HG02678 (cell line): ENCODE measurements around the gene ERP27.

Source experiments
- ATAC-seq: cut with Tn5 transposase; IDR thresholded peaks from one replicate; pipeline ENCODE4 v1.9.1; 2021; ENCODE audit warnings: mild to moderate bottlenecking, moderate library complexity; ENCODE audit not compliant: unreplicated experiment

The ERP27 gene

GRCh38 chr12:14959916-14960496 is 21.7 kb upstream of the ERP27 start:
- ATAC-seq, result no peak

- no peak for ATAC-seq
Measured at GRCh38 chr12:14959463-14959862, 21.1 kb upstream of the ERP27 start.

GRCh38 chr12:14959126-14959440 is 20.7 kb upstream of the ERP27 start:
- no peak for ATAC-seq

DNA sequence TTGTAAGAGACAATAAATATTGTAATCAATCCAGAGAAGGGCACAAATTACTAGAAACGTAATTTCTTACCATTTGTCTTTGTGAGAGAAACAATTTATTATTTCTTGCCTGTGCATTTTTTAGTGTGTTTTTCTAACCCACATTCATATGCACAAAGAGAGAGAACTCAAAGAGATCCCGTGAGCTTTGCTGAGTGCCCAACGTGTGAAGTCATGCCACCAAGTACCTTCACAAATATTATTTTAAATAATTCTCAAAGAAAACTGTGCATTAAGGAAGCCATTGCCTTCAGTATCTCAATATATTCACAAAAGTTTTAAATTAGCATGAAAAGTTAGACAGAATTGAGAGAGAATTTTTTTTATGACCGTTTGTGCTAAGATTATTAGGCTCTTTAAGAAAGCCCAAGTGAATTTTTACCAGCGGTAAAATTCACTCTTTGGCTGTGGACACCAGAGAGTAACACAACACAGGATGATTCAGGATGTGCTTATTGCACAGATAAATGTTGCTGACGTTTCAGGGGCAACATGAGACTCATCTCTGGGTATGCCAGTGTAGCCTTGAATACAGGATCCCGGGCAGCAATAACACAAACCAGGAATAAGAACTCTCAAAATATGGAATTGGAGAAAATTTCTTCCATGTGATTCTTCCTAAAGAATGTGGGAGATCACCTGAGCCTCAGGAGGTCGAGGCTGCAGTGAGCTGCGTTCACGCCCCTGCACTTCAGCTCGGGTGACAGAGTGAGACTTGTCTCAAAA is 20.2 kb upstream of the ERP27 start:
- ATAC-seq, result no peak

DNA sequence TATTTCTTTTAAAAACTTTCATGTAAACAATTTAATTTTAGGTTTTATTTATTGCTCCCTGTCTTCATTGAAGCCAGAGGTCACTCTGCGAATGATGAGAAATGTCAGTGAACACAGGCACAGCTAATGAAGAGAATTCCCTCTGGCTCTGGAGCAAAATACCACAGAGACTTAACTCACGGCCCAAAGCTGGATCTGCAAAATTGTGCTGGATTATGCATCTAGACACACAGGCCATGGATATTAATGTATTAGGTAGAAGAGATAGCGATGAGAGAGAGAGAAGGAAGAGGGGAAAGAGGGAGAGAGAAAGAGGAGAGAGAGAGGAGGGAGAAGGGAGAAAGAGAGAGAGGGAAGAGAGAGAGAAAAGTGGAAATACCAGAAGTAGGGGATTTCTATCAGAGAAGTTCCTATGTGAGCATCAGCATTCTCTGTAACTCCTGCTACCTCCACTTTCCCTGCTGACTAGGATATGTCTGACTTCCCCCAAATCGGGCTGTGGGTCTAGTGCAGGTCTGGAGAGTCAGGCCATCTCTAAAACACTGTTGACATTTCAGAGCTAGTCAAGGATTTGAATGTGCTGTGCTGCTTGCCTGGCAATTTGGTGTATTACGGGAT is 19.3 kb upstream of the ERP27 start:
- ATAC-seq, result no peak

DNA sequence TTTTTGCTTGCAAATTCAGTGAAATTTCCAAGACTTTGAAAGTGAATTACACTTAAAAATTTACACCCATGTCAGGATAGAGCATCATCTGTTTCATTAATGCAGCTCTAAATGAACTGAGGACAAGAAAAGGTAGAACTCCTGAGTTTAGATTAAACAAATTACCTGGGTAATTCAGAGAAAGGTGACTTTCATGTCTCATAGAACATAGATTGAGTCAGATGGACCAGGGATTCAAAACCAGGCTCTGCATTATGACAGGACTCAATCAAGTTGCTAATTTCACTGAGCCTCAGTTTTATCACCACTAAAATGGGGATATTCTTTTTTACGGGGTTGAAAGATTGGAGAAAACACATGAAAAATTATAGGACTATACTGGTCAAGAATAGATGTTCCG is 18.6 kb upstream of the ERP27 start:
- ATAC-seq, result no peak

GRCh38 chr12:14956024-14956891 is 17.9 kb upstream of the ERP27 start:
- peak; percentile 37 for ATAC-seq

- ATAC-seq, result no peak
Measured at GRCh38 chr12:14954269-14954668, 15.9 kb upstream of the ERP27 start.

DNA sequence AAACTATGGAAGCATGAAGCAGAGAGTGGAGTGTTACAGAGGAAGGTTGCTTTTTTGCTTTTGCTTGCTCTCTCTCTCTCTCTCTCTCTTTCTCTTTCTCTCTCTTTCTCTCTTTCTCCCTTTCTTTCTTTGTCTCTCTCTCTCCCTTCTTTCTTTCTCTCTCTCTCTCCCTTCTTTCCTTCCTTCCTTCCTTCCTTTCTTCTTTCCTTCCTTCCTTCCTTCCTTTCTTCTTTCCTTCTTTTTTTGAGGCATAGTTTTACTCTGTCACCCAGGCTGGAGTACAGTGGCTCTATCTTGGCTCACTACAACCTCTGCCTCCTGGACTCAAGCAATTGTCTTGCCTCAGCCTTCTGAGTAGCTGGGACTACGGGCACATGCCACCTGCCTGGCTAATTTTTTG is 15.4 kb upstream of the ERP27 start:
- no peak for ATAC-seq

DNA sequence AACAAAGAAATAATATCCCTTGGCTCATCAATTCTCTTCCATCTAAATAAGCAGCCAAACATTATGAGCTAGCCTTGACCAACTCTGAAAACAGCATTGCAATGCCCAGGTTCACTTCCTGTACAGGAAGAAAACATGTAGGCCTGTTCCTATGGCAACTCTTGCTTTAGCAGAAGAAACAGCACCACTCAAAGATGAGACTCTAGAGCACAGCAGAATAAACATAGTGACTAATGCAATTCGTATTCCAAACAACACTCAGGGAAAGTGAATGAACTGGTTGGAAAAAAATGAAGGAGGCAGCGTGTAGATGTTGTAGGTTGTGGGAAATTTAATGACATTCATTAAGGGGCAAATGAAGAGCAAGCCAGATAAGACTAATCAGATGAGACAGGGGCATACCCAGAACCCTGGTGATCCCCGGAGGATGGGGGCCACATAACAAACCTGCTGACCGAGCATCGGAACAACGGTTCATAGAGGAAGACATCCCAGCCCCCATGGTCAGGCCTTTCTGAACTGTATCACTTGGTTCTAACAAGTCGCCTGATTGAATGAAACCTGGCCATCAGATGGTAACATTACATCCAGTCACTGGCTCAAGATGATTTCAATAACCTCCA is 14.1 kb upstream of the ERP27 start:
- peak; percentile 57 for ATAC-seq

DNA sequence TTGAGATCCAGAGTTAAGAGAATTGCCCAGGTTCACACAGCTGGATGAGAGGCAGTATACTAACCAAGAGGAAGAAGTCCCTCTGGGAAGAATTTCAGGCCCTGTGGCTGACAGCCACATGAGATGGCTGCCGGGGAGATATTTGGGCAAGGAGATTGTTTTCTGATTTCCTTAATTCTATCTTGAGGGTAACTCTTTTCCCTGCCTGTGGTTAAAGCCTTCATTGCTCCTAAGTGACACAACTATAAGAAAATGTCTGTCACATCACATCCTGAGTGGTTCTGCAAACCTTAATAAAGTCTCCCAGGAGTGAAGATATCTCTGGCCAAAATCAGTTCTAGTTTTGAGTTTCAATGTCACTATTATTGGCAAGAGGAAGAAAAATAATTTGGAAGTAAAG is 13.5 kb upstream of the ERP27 start:
- ATAC-seq, result no peak

DNA sequence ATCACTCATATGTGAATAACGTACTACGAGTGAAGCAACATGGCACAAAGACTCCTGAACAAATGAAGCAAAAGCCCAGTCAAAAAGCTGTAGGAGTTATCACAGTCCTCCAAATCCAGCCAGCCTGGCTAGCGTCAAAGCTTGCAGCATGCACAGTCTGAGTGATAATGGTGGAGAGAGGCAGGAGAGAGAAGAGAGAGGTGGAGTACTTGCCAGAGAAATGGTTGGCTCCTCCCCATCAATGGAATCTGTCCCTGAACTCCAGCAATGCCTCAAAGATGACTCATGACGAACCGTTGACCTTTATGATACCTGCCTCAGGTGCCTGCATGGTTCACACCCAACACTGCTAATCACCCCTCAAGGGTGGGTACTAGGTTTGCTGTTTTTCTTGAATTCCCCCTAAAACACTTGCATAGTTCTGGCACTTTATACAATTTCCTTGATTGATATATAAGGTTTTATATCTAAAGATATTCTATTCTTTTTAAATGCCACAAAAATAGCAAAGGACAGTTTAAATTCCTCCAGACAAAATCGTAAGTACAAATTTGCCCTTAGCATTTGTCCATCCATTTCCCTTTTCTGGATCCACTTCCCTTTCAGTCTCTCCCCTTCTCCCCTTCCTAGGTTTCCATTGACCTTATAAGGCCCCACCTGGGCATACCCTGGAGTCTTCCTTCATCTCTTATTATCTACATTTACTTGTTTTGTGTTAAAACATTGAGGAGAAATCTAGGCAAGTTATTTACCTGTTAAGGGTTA is 12.8 kb upstream of the ERP27 start:
- no peak for ATAC-seq

DNA sequence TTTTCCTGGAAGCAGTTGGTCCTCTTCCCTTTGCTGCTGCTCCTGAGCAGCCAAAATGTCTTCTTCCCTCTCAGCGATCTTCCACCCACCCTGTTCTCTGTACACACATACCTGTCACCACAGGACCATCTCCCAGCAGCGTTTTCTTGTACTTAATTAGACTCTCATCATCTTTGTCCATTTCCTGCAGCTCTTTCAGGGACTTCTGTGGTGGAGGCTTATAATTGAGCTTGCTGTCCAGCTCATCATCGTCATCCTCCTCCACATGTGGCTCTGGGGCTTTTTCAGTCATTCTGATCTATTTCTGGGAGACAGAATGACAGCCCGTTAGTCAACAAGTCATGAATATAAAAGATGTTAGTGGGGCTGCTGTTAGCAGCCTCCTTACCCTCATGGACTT is 12.1 kb upstream of the ERP27 start:
- ATAC-seq, result no peak

DNA sequence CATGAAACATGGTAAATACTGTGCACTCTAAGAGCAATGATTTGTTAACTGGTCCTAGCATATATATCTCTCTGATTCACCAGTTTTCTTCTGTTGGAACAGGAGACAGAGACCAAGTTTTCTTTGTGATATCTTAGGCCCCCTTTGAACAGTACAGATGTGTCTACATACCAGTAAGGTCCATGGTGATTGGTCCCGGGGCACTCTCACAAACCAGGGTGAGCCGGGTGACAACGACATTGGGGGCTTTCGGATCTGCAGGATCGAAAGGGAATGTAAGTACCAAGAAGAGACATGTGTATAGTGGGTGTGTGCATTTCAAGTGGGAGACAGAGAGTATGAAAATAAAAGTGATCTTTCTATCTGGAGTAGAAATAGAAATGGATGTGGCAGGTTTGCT is 11.3 kb upstream of the ERP27 start:
- no peak for ATAC-seq

- peak; percentile 93 for ATAC-seq
Measured at GRCh38 chr12:14948672-14949071, 10.3 kb upstream of the ERP27 start.

- ATAC-seq, result no peak
Measured at GRCh38 chr12:14946861-14947260, 8.5 kb upstream of the ERP27 start.

GRCh38 chr12:14946162-14946561 is 7.8 kb upstream of the ERP27 start:
- ATAC-seq, result no peak

DNA sequence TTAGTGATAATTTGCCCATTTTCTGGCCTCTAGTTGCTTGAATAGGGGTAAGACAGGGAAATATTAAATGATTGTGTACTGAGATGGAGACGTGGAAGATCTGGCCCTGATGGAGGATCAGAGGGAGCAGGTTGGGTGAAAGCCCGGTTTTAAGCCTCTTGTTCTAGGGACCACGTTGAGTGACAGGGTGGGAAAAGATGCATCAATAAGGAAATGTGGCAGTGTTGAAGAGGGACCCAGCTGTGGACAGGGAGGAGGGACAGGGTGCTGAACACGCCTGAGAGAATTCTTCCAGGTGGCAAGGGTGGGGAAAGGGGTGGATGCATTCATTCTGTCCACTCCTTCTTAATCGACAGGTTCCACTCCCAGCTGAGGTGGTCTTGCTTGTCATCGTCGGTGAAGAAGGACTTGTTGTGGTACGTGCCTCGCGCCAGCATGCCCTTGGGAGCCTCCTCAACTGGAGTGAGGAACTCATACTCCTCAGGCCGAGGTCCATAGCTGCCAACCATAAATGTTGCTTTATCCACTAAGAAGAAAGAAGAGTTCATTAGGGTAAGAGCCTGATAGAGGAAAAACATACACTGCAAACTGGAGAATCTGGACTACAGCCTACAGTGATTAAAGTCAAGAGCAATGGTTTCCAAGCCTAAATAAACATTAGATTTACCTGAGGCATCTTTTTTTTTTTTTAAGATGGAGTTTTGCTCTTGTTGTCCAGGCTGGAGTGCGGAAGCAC is 4.0 kb upstream of the ERP27 start:
- no peak for ATAC-seq

- no peak for ATAC-seq
Measured at GRCh38 chr12:14941369-14941768, 3.0 kb upstream of the ERP27 start.

DNA sequence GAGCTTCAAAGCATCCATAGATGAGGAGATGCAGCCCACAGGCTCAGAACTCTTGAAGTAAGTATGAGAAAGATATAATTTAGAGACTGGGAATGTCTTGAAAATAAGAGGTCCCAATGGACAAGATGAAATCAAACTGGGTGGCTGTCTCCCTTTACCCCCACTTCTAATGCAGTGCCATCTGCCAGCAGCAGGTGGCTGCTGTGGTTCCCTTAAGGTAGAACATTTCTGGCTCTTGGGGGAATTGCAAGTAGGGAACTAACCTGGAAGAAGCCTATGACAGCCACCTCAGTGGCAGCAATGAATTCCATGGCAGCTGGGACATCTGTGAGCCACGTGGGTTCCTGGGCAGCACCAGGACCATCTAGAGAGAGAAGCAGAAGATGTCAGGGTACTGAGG is 648 bp downstream of the ERP27 start:
- peak; percentile 55 for ATAC-seq
